ENCODE results near the gene PRTN3.

Gene PRTN3

GRCh38 chr19:858868-859843, 18.4 kb downstream of the PRTN3 start, which contains the start of gene CFD:
Gene CFD, plus strand, starts transcription at chr19:859664. Its CDS starts 26 bp downstream, at chr19:859690.
- no peak for DNase-seq (ENCODE audit: low read depth)
- peak within 1 kb of the TSS; percentile 38 for H3K4me3 ChIP-seq (ENCODE audit: low read depth, low read length)

DNA sequence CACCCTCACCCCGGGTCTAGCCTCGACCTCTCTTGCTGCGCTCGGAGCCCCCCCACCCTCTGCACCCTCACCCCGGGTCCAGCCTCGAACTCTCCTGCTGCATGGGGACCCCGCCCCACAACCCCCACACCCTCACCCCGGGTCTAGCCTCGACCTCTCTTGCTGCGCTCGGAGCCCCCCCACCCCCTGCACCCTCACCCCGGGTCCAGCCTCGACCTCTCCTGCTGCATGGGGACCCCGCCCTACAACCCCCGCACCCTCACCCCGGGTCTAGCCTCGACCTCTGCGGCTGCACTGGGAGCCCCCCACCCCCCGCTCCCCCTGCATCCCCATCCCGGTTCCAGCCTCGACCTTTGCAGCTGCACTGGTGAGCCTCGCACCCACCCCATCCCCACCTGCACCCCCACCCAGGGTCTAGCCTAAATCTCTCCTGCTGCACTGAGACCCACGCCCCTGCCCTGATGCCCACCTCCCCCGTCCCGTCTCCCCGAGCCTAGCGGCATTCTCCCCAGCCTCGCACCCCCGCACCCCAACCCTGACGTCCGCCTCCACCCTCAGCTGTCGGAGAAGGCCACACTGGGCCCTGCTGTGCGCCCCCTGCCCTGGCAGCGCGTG, 20.4 kb downstream of the PRTN3 start:
- H3K4me3 ChIP-seq (ENCODE audit: low read depth, low read length), result no peak overlapping the region
- DNase-seq (ENCODE audit: low read depth), result no peak

- no peak overlapping the region for H3K4me3 ChIP-seq (ENCODE audit: low read depth, low read length)
- DNase-seq (ENCODE audit: low read depth), result no peak
Observed at GRCh38 chr19:861756-862580, 21.2 kb downstream of the PRTN3 start.

DNA sequence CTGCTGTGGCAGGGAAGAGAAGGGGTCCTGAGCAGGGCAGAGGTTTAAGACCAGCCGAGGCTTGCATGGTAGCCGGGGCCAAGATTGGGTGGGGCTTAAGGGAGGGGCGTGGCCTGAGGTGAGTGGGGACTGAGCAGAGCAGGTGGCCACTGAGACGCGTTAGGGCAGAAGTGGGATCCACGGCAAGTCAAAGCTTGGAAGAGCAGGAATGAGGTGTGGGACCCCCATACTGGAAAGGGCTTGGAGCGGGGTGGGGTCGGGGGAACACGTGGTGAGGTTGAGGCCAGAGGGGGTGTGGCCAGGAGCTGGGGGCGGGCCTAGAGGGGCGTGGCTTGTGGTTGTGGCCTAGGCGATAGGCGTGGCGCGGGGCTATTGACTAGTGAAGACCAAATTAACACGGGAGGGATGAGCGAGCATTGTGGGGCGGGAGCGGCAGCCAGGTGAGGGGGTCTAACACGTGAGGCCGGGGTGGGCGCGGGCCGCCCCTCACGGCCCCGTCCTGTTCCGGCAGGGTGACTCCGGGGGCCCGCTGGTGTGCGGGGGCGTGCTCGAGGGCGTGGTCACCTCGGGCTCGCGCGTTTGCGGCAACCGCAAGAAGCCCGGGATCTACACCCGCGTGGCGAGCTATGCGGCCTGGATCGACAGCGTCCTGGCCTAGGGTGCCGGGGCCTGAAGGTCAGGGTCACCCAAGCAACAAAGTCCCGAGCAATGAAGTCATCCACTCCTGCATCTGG, 21.9 kb downstream of the PRTN3 start:
- no peak for DNase-seq (ENCODE audit: low read depth)
- H3K4me3 ChIP-seq (ENCODE audit: low read depth, low read length), result no peak overlapping the region

DNA sequence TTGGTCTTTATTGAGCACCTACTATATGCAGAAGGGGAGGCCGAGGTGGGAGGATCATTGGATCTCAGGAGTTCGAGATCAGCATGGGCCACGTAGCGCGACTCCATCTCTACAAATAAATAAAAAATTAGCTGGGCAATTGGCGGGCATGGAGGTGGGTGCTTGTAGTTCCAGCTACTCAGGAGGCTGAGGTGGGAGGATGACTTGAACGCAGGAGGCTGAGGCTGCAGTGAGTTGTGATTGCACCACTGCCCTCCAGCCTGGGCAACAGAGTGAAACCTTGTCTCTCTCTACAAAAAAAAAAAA, 22.5 kb downstream of the PRTN3 start:
- H3K4me3 ChIP-seq (ENCODE audit: low read depth, low read length), result no peak overlapping the region
- no peak for DNase-seq (ENCODE audit: low read depth)

GRCh38 chr19:866769-867300, 26.0 kb downstream of the PRTN3 start:
- DNase-seq (ENCODE audit: low read depth), result no peak
- no peak overlapping the region for H3K4me3 ChIP-seq (ENCODE audit: low read depth, low read length)

GRCh38 chr19:867301-867793, 26.5 kb downstream of the PRTN3 start:
- H3K4me3 ChIP-seq (ENCODE audit: low read depth, low read length), result no peak overlapping the region

DNA sequence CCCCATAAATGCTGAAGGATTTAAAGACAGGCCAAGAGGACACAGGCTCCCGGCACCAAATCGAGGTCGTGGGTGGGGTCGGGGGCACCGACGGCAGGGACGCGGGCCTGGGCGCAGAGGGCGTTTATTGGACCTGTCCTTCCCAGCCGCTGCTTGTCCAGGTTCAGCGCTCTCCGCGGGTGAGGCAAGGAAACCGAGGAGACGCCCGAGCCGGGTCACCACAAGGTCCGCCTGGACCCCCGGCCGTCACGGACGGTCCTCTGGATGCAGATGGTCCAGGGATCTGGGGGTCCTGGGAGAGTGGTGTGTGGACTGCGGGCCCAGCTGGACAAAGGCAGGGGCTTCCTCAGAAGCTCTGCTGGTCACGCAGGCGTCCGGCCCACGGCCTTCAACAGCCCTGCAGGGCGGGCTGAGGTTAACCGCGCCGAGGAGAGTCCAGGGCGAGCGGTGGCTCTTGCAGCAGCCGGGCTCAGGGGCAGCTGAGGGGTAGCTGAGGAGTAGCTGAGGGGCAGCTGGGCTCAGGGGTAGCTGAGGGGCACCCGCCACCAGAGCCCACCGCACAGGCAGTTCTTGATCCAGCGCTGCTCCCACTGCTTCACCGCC, 27.2 kb downstream of the PRTN3 start:
- DNase-seq (ENCODE audit: low read depth), result no peak
- H3K4me3 ChIP-seq (ENCODE audit: low read depth, low read length), result no peak overlapping the region

More at GRCh38 chr19:867301-867793, 26.5 kb downstream of the PRTN3 start:
- DNase-seq (ENCODE audit: low read depth), result no peak

- DNase-seq (ENCODE audit: low read depth), result no peak
- no peak overlapping the region for H3K4me3 ChIP-seq (ENCODE audit: low read depth, low read length)
Observed at GRCh38 chr19:868458-869244, 27.9 kb downstream of the PRTN3 start.

GRCh38 chr19:869245-870177, 28.7 kb downstream of the PRTN3 start:
- DNase-seq (ENCODE audit: low read depth), result peak; percentile 80
- no peak overlapping the region for H3K4me3 ChIP-seq (ENCODE audit: low read depth, low read length)

DNA sequence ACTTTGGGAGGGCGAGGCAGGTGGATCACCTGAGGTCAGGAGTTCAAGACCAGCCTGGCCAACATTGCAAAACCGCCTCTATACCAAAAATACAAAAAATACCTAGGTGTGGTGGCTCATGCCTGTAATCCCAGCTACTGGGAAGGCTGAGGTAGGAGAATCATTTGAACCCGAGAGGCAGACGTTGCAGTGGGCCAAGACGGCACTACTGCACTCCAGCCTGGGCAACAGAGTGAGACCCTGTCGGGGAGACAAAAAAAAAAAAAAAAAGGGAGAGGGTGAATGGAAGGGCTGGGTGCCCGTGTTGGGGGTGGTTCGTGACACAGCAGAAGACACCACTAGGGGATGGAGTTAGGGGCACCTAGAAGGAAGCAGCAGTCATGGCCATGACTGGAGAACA, 29.5 kb downstream of the PRTN3 start:
- no peak overlapping the region for H3K4me3 ChIP-seq (ENCODE audit: low read depth, low read length)

GRCh38 chr19:870963-871401, 30.2 kb downstream of the PRTN3 start:
- no peak overlapping the region for H3K4me3 ChIP-seq (ENCODE audit: low read depth, low read length)
- DNase-seq (ENCODE audit: low read depth), result no peak

More for the DNA sequence above, 29.5 kb downstream of the PRTN3 start:
- DNase-seq (ENCODE audit: low read depth), result no peak

DNA sequence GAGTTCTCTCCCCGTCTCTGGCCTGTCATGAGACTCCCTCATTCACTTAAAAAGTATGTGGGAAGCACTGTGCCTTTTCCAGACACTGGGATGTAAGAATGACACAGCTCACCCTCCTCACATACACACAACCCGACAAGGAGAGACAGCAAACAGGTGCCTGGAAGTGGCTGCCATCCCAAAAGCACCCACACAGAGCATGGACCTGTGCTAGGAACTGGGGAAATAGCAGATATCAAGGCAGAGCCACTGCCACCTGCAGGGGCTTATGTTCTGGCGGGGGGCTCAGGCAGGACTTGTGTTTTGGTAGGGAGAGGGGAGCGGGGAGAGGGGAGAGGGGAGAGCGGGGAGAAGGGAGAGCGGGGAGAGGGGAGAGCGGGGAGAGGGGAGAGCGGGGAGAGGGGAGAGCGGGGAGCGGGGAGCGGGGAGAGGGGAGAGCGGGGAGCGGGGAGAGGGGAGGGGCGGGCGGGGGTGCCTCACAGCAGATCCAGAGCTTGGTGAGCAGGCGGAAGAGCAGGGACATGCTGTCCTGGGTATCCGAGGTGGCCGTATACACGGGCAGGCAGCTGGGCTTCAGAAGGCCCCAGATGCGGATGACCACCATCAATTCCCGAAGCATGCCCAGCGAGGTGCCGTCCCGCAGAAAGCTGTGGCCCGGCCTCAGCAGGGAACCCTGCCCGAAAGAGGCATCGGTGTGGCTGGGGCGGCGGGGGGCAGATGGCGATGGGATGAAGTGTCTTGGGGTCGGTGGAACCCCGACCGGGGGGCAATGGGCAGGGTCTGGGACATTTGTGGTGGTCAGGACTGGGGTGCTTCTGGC, 30.9 kb downstream of the PRTN3 start:
- no peak for DNase-seq (ENCODE audit: low read depth)
- no peak overlapping the region for H3K4me3 ChIP-seq (ENCODE audit: low read depth, low read length)

GRCh38 chr19:872266-872951, 31.6 kb downstream of the PRTN3 start:
- no peak for DNase-seq (ENCODE audit: low read depth)
- no peak overlapping the region for H3K4me3 ChIP-seq (ENCODE audit: low read depth, low read length)

DNA sequence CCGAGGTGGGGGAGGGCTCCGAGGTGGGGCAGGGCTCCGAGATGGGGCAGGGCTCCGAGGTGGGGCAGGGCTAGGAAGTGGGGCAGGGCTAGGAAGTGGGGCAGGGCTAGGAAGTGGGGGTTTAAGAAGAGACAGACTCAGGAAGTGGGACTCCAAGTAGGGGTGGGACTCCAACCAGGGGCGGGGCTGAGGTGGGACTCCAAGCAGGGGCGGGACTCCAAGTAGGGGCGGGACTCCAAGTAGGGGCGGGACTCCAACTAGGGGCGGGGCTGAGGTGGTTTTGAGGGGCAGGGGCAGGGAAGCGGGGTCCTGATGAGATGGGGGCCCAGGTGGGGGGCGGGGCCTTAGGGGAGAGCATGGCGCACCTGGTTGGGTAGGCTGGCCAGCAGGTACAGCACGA, 32.3 kb downstream of the PRTN3 start:
- H3K4me3 ChIP-seq (ENCODE audit: low read depth, low read length), result no peak overlapping the region
- DNase-seq (ENCODE audit: low read depth), result no peak
